ENCODE results near the gene DMD. TPM values are rescaled to one million over a fixed set of nuclear protein-coding genes. Genes with fewer than 3 reads are reported as not detected.

DMD gene
- polyA plus RNA-seq, 1 donor from 2014 or later = 3.1 TPM

DNA sequence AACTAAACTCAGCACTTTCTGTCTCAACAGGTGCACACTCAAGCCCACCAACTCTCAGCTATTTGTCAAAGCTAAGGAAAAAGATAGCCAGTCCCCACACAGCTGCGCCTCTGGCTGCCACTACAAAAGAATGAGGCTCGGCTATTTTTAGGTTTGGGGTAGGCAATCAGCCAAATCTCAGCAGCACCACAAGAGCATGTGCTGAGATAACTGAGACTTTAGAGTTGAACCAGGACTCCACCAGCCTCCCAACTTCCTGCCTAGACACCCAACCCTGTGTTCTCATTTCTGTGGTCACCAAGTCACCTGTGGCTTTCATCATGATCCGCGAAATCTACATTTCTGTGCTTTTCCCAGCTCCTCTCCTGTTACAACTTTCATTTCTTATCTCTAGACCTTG is 28.0 kb downstream of the DMD start:
- Mint-ChIP-seq H3K27me3 (no peaks in the 10 kb centered on the region), H3K4me1 (no peaks in the 10 kb centered on the region), H3K4me3 (no peak overlapping the region), H3K36me3 (no peaks in the 10 kb centered on the region), H3K9me3 (peaks cover 0 to 3% (median 2%) of the 10 kb centered on the region in 3 donors), H3K27ac (no peak overlapping the region)

DNA sequence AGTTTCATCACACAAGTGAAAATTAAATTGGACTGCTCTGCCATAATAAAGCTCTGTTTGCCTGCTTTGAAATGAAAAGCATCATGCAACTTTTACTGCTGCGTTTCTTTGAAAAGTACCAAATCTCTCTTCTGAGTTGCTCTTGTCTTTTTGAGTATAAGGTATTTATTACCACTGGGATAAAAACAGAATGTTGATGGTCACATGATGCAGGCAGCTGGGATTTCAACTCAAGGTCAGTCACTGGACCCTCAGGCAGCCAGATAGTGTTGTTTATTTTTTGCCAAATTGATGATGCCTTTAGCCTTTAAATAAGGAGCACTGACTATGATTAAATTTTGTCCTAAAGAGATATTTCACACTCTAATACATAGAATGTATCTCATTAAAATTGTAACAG is 32.7 kb downstream of the DMD start:
- no peak overlapping the region for H3K27ac Mint-ChIP-seq
- H3K4me3 Mint-ChIP-seq = no peak overlapping the region
- no peaks in the 10 kb centered on the region for H3K36me3 Mint-ChIP-seq
- peaks cover 0 to 8% (median 3%) of the 10 kb centered on the region in 3 donors for H3K9me3 Mint-ChIP-seq
- H3K4me1 Mint-ChIP-seq = peaks cover 0 to 3% (median 0%) of the 10 kb centered on the region in 3 donors
- H3K27me3 Mint-ChIP-seq = no peaks in the 10 kb centered on the region

DNA sequence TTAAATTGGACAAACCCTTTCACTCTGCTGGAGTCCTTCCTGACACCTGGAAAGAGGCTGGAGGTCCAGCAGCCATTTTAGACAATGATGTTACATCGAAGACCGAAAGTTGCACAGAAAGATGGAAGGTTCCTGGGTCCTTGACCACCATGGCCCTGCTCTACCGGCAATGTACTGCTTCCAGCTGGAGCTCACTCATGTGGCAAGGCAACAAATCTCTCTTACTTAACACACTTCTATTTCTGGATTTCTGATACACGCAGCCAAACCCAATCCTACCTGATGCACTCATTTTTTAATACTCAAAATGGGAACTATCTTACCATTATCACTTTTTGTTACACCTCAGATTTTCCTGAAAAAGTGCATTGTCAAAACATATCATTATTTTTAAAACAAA is 33.1 kb downstream of the DMD start:
- Mint-ChIP-seq H3K9me3 (peaks cover 0 to 8% (median 3%) of the 10 kb centered on the region in 3 donors), H3K4me3 (no peak overlapping the region), H3K4me1 (peaks cover 0 to 3% (median 0%) of the 10 kb centered on the region in 3 donors), H3K27ac (no peak overlapping the region), H3K27me3 (no peaks in the 10 kb centered on the region), H3K36me3 (no peaks in the 10 kb centered on the region)

DNA sequence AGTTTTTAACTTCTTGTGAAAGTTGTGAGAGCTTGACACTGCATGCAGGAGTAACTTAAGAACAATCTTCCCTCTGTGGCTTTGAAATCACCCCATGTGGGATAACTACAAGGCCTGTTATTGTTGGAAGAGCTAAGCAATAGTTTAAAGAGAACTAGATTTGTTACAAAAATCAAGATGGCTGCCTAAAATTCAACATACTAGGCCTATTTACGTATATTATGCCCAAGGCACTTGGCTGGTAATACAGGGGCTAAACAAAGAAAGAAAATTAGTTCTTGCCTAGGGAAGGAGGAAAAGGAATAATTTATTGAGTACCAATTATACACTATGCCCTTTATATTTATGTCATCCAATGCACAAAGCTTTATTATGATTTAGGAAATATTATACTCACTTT is 36.1 kb downstream of the DMD start:
- Mint-ChIP-seq H3K9me3 (peaks cover 2 to 5% (median 3%) of the 10 kb centered on the region in 3 donors), H3K4me1 (peaks cover 0 to 3% (median 0%) of the 10 kb centered on the region in 3 donors), H3K27me3 (no peaks in the 10 kb centered on the region), H3K27ac (no peak overlapping the region), H3K4me3 (no peak overlapping the region), H3K36me3 (no peaks in the 10 kb centered on the region)

DNA sequence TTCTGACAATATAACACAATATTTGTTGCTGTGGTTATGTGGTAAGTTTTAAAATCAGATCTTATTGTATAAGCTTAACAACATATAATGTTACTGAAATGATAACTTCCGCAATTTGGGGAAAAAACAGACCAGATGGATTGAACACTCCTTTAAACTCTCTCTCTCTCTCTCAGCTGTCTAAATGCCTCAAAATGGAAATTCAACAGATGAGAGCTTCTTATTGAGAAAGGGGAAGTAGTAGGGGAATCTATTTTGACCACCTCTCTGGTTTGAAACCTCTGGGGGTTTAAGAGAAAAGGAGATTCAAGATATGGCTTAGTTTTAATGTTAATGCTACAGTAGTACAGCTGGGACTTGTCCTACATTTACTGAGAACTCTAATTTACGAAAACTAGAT is 40.3 kb downstream of the DMD start:
- no peak overlapping the region for H3K4me3 Mint-ChIP-seq
- peaks cover 0 to 4% (median 1%) of the 10 kb centered on the region in 3 donors for H3K9me3 Mint-ChIP-seq
- H3K36me3 Mint-ChIP-seq = no peaks in the 10 kb centered on the region
- H3K27ac Mint-ChIP-seq = no peak overlapping the region
- peaks cover 0 to 3% (median 0%) of the 10 kb centered on the region in 3 donors for H3K4me1 Mint-ChIP-seq
- no peaks in the 10 kb centered on the region for H3K27me3 Mint-ChIP-seq

DNA sequence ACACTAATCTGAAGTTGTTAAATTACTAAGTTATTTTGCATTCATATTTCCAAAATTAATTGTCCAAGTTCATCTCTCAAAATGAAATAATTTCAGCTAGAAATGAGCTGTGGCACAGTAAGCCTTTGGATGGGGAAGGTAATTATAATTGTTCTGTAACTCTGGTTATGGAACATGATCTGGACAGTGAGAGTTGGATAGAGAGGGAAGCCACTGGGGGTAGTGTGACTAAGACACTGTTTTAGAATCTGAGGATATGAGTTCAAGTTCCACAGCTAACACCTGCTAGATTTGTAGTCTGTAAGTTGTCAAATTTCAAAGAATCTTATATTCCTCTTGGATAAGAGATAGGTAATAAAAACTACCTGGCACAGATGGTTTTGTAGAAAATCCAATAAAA is 49.5 kb downstream of the DMD start:
- Mint-ChIP-seq H3K4me1 (no peaks in the 10 kb centered on the region), H3K9me3 (no peaks in the 10 kb centered on the region), H3K27ac (no peak overlapping the region), H3K4me3 (no peak overlapping the region), H3K36me3 (no peaks in the 10 kb centered on the region), H3K27me3 (no peaks in the 10 kb centered on the region)

DNA sequence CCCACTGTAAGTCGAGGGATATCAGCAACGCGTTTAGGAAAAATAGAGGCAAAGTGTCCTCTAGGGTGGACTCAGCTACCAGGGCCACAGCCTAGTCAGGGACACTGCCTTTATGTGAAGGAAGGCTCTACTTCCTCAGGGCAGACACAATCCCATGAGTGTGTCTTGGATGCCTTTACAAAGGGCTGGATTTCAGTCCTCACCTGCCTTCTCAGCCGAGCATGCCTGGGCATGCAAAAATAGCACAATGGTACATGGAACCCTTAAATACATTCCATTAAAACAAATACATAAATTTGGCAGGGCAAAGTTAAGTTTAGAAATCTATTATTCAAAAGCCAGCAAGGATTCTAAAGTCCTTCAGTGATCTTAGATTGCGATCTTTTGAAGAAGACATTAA is 51.1 kb downstream of the DMD start:
- Mint-ChIP-seq H3K27ac (no peak overlapping the region), H3K9me3 (peaks cover 0 to 2% (median 0%) of the 10 kb centered on the region in 3 donors), H3K4me1 (no peaks in the 10 kb centered on the region), H3K27me3 (no peaks in the 10 kb centered on the region), H3K36me3 (no peaks in the 10 kb centered on the region), H3K4me3 (no peak overlapping the region)

DNA sequence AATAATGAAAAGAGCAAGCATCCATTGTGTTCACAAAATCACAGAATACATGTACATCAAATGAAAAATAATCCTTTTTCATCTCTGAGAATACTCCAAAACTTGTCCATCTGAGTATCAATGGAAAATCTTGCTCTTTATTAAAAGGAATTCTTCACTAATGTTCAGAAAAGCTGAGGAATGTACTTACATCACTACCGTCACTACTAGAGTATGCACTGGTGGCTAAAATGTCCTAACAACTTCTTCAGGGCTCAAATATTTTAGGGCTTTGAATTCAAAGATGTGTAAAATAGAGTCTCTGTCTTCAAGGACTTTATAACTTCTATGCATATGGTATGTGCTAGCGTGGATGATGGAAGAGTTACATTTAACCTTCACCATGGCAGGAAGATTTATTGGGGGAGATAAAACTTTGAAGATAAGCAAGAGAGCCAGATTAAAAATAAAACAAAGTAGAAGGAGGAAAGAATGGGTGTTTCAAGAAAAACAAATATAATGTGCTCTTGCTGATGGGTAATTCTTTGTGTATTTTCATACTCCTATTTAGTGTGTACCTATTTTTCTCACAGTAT is 55.1 kb downstream of the DMD start:
- Mint-ChIP-seq H3K4me3 (no peak overlapping the region), H3K36me3 (no peaks in the 10 kb centered on the region), H3K27ac (no peak overlapping the region), H3K9me3 (peaks cover 0 to 2% (median 0%) of the 10 kb centered on the region in 3 donors), H3K4me1 (no peaks in the 10 kb centered on the region), H3K27me3 (no peaks in the 10 kb centered on the region)

DNA sequence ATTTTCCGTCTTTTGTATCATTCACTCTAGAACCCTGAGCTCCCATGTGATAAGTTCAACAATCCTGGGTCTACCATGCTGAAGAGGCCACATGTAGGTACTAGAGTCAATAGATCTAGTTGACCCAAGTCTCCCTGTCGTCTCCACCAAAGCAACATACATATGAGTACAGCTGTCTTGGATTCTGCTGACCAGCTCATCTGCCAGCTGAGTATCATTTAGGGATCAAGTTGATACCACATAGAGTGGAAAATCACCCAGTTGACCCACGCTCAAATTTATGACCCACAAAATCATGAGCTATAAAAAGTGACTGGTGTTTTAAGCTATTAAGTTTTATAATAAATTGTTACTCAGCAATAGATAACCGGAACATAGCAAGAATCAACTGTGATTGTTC is 61.8 kb downstream of the DMD start:
- Mint-ChIP-seq H3K4me1 (no peaks in the 10 kb centered on the region), H3K9me3 (peaks cover 0 to 7% (median 3%) of the 10 kb centered on the region in 3 donors), H3K36me3 (no peaks in the 10 kb centered on the region), H3K27ac (no peak overlapping the region), H3K4me3 (no peak overlapping the region), H3K27me3 (no peaks in the 10 kb centered on the region)

DNA sequence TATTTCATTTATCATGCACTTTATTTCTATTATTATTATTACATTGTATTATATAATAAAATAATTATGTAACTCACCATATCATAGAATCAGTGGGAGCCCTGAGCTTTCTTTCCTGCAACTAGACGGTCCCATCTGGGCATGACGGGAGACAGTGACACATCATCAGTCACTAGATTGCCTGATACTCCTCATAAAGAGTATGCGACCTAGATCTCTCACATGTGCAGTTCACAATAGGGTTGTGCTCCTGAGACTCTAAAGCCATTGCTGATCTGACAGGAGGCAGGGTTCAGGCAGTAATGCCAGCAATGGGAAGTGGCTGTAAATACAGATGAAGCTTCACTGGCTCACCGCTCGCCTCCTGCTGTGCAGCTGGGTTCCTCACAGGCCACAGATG is 62.3 kb downstream of the DMD start:
- no peaks in the 10 kb centered on the region for H3K36me3 Mint-ChIP-seq
- H3K27me3 Mint-ChIP-seq = no peaks in the 10 kb centered on the region
- H3K4me3 Mint-ChIP-seq = no peak overlapping the region
- no peak overlapping the region for H3K27ac Mint-ChIP-seq
- no peaks in the 10 kb centered on the region for H3K4me1 Mint-ChIP-seq
- peaks cover 0 to 7% (median 3%) of the 10 kb centered on the region in 3 donors for H3K9me3 Mint-ChIP-seq

DNA sequence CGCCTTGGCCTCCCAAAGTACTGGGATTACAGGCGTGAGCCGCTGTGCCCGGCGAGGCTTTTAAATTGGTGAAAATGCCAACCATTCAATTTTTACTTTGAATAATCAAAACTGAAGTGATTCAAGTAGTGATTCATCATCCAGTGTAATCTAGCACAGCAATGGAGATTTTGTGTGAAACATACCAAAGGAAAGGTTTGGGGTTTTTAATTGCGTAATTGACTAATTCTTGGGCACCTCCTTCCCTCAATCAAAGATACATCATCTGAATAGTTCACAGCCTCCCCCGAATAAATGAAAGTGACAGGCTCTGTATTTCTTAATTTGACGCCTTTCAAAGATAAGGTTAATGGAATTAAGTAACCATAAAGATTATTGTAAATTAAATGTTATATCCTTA is 69.0 kb downstream of the DMD start:
- H3K27me3 Mint-ChIP-seq = no peaks in the 10 kb centered on the region
- no peaks in the 10 kb centered on the region for H3K36me3 Mint-ChIP-seq
- no peak overlapping the region for H3K4me3 Mint-ChIP-seq
- no peaks in the 10 kb centered on the region for H3K4me1 Mint-ChIP-seq
- peaks cover 0 to 4% (median 4%) of the 10 kb centered on the region in 3 donors for H3K9me3 Mint-ChIP-seq
- H3K27ac Mint-ChIP-seq = no peak overlapping the region

DNA sequence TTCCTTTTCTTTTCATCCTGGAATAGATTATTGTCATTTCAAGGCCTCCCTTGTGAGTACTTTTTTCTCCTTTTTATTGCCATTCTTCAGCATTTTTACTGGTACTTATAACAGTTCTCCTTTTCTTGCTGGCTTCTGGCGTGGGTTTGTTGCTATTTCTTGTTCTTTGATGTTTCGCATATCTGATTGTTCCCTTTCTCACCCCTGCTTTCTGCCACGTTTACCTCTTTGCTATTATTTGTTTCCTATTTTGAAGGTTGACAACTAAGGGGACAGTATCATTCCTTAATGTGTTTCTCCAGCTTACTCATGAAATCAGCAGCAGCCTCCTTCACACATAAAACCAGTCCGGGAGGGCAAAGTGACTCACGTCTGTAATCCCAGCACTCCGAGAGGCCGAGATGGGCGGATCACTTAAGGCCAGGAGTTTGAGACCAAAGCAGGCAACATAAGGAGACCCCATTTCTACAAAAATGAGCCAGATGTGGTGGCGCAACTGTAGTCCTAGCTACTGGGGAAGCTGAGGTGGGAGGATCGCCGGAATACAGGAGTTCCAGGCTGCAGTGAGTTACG is 72.6 kb downstream of the DMD start:
- Mint-ChIP-seq H3K36me3 (no peaks in the 10 kb centered on the region), H3K9me3 (peaks cover 2 to 4% (median 2%) of the 10 kb centered on the region in 3 donors), H3K27me3 (no peaks in the 10 kb centered on the region), H3K4me3 (no peak overlapping the region), H3K27ac (no peak overlapping the region), H3K4me1 (no peaks in the 10 kb centered on the region)

DNA sequence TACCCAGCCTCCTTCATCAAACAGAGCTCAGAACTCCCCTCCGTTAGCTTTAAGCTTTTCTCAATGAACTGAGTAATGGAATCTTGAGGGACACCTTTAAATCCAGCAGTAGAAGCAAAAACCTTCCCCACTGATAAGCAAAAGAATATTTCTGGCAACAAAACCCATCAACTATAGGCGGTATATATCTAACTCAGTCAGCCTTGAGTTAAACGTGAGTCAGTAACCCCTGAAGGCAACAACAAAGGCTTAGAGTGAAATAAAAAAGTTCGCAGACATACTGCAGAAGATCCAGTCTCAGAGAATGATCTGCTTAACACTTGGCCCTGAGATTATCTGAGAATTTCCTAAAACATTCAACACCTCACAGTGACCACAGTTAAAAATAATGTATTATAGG is 77.2 kb downstream of the DMD start:
- Mint-ChIP-seq H3K9me3 (peaks cover 2 to 6% (median 4%) of the 10 kb centered on the region in 3 donors), H3K36me3 (no peaks in the 10 kb centered on the region), H3K27me3 (no peaks in the 10 kb centered on the region), H3K4me1 (no peaks in the 10 kb centered on the region), H3K27ac (no peak overlapping the region), H3K4me3 (no peak overlapping the region)

DNA sequence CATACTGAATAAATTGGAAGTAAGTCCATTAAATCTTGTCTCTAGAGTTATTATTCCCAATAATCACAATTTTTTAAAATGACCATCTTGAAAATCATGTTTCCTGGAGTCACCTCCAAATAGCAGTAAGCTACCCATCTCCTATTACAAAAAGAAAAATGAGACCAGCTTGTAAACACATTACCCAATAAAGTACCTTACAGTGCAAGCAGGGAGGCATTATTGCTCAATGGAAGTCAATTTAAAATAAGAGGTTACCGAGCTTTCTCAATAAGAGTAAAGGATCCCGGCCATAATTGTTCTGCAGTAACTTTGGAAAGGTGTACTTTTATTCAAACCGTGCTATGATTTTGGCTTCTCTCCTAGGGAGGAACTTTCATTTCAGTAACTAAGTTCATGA is 78.0 kb downstream of the DMD start:
- Mint-ChIP-seq H3K4me3 (no peak overlapping the region), H3K27me3 (no peaks in the 10 kb centered on the region), H3K9me3 (peaks cover 4 to 6% (median 4%) of the 10 kb centered on the region in 3 donors), H3K36me3 (no peaks in the 10 kb centered on the region), H3K27ac (no peak overlapping the region), H3K4me1 (no peaks in the 10 kb centered on the region)

DNA sequence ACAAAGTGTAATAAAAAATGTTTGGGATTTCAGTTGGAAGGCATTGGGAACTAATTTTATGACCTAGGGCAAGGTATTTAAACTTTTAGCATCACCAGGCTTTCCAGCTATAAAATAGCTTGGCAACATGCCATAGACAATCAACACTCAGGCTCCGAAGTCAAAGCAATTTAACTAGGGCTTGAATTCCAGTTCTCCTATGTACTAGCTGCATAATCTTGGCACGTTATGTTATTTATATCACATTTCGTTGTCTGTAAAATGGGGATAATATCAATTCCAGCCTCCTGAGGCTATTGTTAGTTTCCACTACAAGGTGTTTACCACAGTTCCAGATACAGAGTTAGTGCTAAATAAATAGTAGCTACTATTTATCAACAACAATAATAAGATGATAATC is 78.8 kb downstream of the DMD start:
- peaks cover 4 to 6% (median 4%) of the 10 kb centered on the region in 3 donors for H3K9me3 Mint-ChIP-seq
- H3K36me3 Mint-ChIP-seq = no peaks in the 10 kb centered on the region
- H3K27me3 Mint-ChIP-seq = no peaks in the 10 kb centered on the region
- H3K4me3 Mint-ChIP-seq = no peak overlapping the region
- no peak overlapping the region for H3K27ac Mint-ChIP-seq
- H3K4me1 Mint-ChIP-seq = no peaks in the 10 kb centered on the region

DNA sequence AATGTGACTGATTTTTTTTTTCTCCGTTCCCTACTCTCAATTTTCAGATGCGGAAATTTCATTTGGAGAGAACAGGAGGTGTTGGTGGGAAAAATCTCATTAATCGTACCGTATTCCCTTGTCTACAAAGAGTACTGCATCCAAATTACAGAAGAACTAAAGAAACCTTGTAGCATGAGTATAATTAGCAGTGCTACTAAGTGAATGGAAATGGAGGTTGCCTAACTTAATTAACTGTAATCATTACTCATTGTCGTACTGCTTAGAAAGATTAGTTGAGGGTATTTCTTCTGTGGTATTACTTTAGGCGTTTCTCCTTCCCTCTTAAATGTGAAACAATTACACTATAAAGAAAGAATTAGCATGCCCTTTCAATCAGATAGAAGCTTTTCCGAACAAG is 81.7 kb downstream of the DMD start:
- no peak overlapping the region for H3K4me3 Mint-ChIP-seq

More for the DNA sequence above, 81.7 kb downstream of the DMD start:
- H3K9me3 Mint-ChIP-seq = peaks cover 1 to 6% (median 4%) of the 10 kb centered on the region in 3 donors
- H3K27me3 Mint-ChIP-seq = no peaks in the 10 kb centered on the region
- peak overlapping the region in 1 of 3 donors; percentile 40 for H3K27ac Mint-ChIP-seq
- H3K36me3 Mint-ChIP-seq = no peaks in the 10 kb centered on the region
- H3K4me1 Mint-ChIP-seq = no peaks in the 10 kb centered on the region
